Calu3 (cell line): ENCODE measurements around the gene TTC33. TPM values are rescaled to one million over a fixed set of nuclear protein-coding genes. Genes with fewer than 3 reads are reported as not detected.

Experiments
- BruUV-seq: library from RNA; stranded (reverse); fragments of 400-500 nt; replicated peaks from 2 replicates; lab custom pipeline; 2021; lab: Mats Ljungman, UMichigan
- CTCF ChIA-PET: fragments of 300-600 bp; sonication (Branson Sonifier 250); formaldehyde crosslinking; loops from one replicate; lab custom pipeline; 2022; ENCODE audit warnings: antibody characterized with exemption; lab: Charles Lee
- DNase-seq: peaks from one replicate; pipeline ENCODE4 v3.0.0; 2022
- H3K27ac Mint-ChIP-seq: one replicate; pipeline ENCODE4 v1.8.0; 2022; ENCODE audit warnings: mixed read lengths; ENCODE audit not compliant: unreplicated experiment
- H3K27me3 Mint-ChIP-seq: one replicate; pipeline ENCODE4 v1.8.0; 2022; ENCODE audit warnings: mixed read lengths; ENCODE audit not compliant: unreplicated experiment
- H3K36me3 Mint-ChIP-seq: one replicate; pipeline ENCODE4 v1.8.0; 2022; ENCODE audit warnings: mild to moderate bottlenecking, moderate library complexity, mixed read lengths; ENCODE audit not compliant: insufficient read depth, unreplicated experiment
- H3K4me1 Mint-ChIP-seq: one replicate; pipeline ENCODE4 v1.8.0; 2022; ENCODE audit warnings: mild to moderate bottlenecking, low read depth, mixed read lengths; ENCODE audit not compliant: unreplicated experiment
- H3K4me3 Mint-ChIP-seq: one replicate; pipeline ENCODE4 v1.8.0; 2022; ENCODE audit warnings: mild to moderate bottlenecking, low read depth, moderate library complexity, mixed read lengths; ENCODE audit not compliant: unreplicated experiment
- H3K9me3 Mint-ChIP-seq: one replicate; pipeline ENCODE4 v1.8.0; 2022; ENCODE audit warnings: low read depth, mixed read lengths; ENCODE audit not compliant: unreplicated experiment
- intact Hi-C: fragments of 100-400 bp; cut with micrococcal nuclease; formaldehyde crosslinking; loops from one replicate; pipeline ENCODE4 v1.10.0; 2022; ENCODE audit not compliant: unreplicated experiment
- total RNA-seq: library from RNA; stranded (reverse); gene quantifications from 2 replicates; pipeline ENCODE4 v1.2.3, GENCODE V29; 2022
- TF ChIP-seq, protein P1 (sequence below): fragments of 200-600 bp; IDR thresholded peaks from one replicate; pipeline ENCODE4 v1.8.0; 2022; ENCODE audit warnings: antibody characterized with exemption; ENCODE audit not compliant: unreplicated experiment

TTC33 gene
- total RNA-seq, 1 experiment from 2014 or later, result 11.3 TPM

DNA sequence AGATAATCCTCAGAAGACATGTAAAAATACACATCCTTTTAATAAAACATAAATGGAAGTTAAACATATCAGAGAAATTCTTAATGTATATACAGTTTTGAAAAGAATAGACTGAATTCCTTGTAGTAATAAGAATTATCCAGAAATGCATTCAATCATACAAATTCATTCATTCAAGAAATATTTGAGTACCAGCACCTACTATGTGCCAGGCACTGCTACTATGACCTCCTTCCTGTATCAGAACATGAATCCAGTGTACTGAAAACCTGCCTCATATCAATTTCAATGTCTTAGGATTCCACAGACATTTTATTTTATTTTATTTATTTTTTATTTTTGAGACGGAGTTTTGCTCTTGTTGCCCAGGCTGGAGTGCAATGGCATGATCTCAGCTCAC is 29.2 kb upstream of the TTC33 start:
- CTCF ChIA-PET, result interaction anchor here (1.1 to 1.6 kb wide), 3 partner anchors 10 to 58 kb away, joined by 3 to 7 read pairs (median 7); partner anchors contain the start of gene PRKAA1
- Mint-ChIP-seq H3K27me3 (no peaks in the 10 kb centered on the region), H3K27ac (peak overlapping the region; percentile 74), H3K9me3 (no peaks in the 10 kb centered on the region), H3K4me1 (peaks cover 47% of the 10 kb centered on the region), H3K4me3 (no peak overlapping the region), H3K36me3 (peaks cover 13% of the 10 kb centered on the region)
- TF ChIP-seq, protein P1, sequence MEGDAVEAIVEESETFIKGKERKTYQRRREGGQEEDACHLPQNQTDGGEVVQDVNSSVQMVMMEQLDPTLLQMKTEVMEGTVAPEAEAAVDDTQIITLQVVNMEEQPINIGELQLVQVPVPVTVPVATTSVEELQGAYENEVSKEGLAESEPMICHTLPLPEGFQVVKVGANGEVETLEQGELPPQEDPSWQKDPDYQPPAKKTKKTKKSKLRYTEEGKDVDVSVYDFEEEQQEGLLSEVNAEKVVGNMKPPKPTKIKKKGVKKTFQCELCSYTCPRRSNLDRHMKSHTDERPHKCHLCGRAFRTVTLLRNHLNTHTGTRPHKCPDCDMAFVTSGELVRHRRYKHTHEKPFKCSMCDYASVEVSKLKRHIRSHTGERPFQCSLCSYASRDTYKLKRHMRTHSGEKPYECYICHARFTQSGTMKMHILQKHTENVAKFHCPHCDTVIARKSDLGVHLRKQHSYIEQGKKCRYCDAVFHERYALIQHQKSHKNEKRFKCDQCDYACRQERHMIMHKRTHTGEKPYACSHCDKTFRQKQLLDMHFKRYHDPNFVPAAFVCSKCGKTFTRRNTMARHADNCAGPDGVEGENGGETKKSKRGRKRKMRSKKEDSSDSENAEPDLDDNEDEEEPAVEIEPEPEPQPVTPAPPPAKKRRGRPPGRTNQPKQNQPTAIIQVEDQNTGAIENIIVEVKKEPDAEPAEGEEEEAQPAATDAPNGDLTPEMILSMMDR, result no peak
- no peak for DNase-seq
- no TSS peak for BruUV-seq
- intact Hi-C loops, result loop anchor here (1.0 kb wide), 1 partner anchor 9 kb away; no protein-coding TSS in a partner anchor

GRCh38 chr5:40784027-40784653 is 28.4 kb upstream of the TTC33 start:
- Mint-ChIP-seq H3K4me3 (peak overlapping the region; percentile 49), H3K4me1 (peaks cover 47% of the 10 kb centered on the region), H3K27me3 (no peaks in the 10 kb centered on the region), H3K9me3 (no peaks in the 10 kb centered on the region), H3K27ac (peak overlapping the region; percentile 74), H3K36me3 (peaks cover 16% of the 10 kb centered on the region)
- BruUV-seq, result no TSS peak
- TF ChIP-seq, protein P1, result no peak
- peak; percentile 40 for DNase-seq
- CTCF ChIA-PET, result interaction anchor here (0.6 to 1.6 kb wide), 5 partner anchors 9 to 59 kb away, joined by 3 to 7 read pairs (median 5); partner anchors contain the start of gene PRKAA1
- intact Hi-C loops, result loop anchor here (1.0 kb wide), 1 partner anchor 8 kb away; no protein-coding TSS in a partner anchor

GRCh38 chr5:40781843-40782409 is 26.2 kb upstream of the TTC33 start:
- H3K36me3 Mint-ChIP-seq, result peaks cover 20% of the 10 kb centered on the region
- no peaks in the 10 kb centered on the region for H3K9me3 Mint-ChIP-seq
- CTCF ChIA-PET, result no interaction called here
- no peak for DNase-seq
- H3K4me3 Mint-ChIP-seq, result no peak overlapping the region
- no peaks in the 10 kb centered on the region for H3K27me3 Mint-ChIP-seq
- no TSS peak for BruUV-seq
- intact Hi-C loops, result no loop called here
- H3K27ac Mint-ChIP-seq, result peak overlapping the region; percentile 5
- peaks cover 49% of the 10 kb centered on the region for H3K4me1 Mint-ChIP-seq
- TF ChIP-seq, protein P1, result no peak

GRCh38 chr5:40780858-40781257 is 25.1 kb upstream of the TTC33 start:
- Mint-ChIP-seq H3K4me1 (peaks cover 53% of the 10 kb centered on the region), H3K27ac (peak overlapping the region; percentile 22), H3K27me3 (no peaks in the 10 kb centered on the region), H3K9me3 (no peaks in the 10 kb centered on the region), H3K36me3 (peaks cover 31% of the 10 kb centered on the region), H3K4me3 (no peak overlapping the region)
- TF ChIP-seq, protein P1, result no peak
- no TSS peak for BruUV-seq
- no peak for DNase-seq
- CTCF ChIA-PET, result no interaction called here
- intact Hi-C loops, result no loop called here
